ENCODE data around the gene ONECUT1. TPM values are rescaled to one million over a fixed set of nuclear protein-coding genes. Genes with fewer than 3 reads are reported as not detected.

The ONECUT1 gene
- total RNA-seq, 1 experiment from 2014 or later: 35.9 TPM

GRCh38 chr15:52745326-52746161 lies 44.6 kb downstream of the ONECUT1 start (continued):
- TF ChIP-seq AFF4 (CRISPR knock-in tag; IDR thresholded peaks at IDR 0.05; ENCODE audit: borderline replicate concordance): no peak
- TF ChIP-seq GTF2I (CRISPR knock-in tag; conservative IDR thresholded peaks at IDR 0.05): no peak
- no peak for TF ChIP-seq OVOL2 (CRISPR knock-in tag; IDR thresholded peaks at IDR 0.05; ENCODE audit: borderline replicate concordance)
- TF ChIP-seq SMAD3 (CRISPR knock-in tag; IDR thresholded peaks at IDR 0.05; ENCODE audit: borderline replicate concordance): no peak
- TF ChIP-seq ZMAT4 (CRISPR knock-in tag; IDR thresholded peaks at IDR 0.05): no peak
- TF ChIP-seq CREB1 (CRISPR knock-in tag; IDR thresholded peaks at IDR 0.05): no peak
- no peak for TF ChIP-seq MYBL2 (CRISPR knock-in tag; IDR thresholded peaks at IDR 0.05)
- TF ChIP-seq SMAD4 (CRISPR knock-in tag; IDR thresholded peaks at IDR 0.05): no peak
- no peak for TF ChIP-seq ZBTB21 (CRISPR knock-in tag; IDR thresholded peaks at IDR 0.05; ENCODE audit: borderline replicate concordance)
- TF ChIP-seq GABPB1 (CRISPR knock-in tag; IDR thresholded peaks at IDR 0.05): no peak
- no peak for TF ChIP-seq ZBTB43 (CRISPR knock-in tag; IDR thresholded peaks at IDR 0.05)
- TF ChIP-seq CBFB (CRISPR knock-in tag; IDR thresholded peaks at IDR 0.05; ENCODE audit: low read depth): peak; percentile 53; the same call in 1 of the 2 replicates
- no peak for TF ChIP-seq STAT6 (CRISPR knock-in tag; conservative IDR thresholded peaks at IDR 0.05; ENCODE audit: low read depth)
- TF ChIP-seq ZNF416 (CRISPR knock-in tag; IDR thresholded peaks at IDR 0.05): no peak
- TF ChIP-seq JUN (CRISPR knock-in tag; IDR thresholded peaks at IDR 0.05): no peak
- TF ChIP-seq ZNF425 (CRISPR knock-in tag; conservative IDR thresholded peaks at IDR 0.05): peak; percentile 74
- TF ChIP-seq ZNF121 (CRISPR knock-in tag; IDR thresholded peaks at IDR 0.05): no peak
- 0 out of 2 replicates have a peak, but pooled peaks have one; percentile 8 for TF ChIP-seq ZNF532 (CRISPR knock-in tag; IDR thresholded peaks at IDR 0.05; ENCODE audit: borderline replicate concordance)
- TF ChIP-seq TP53 (CRISPR knock-in tag; IDR thresholded peaks at IDR 0.05): no peak
- TF ChIP-seq ATF6 (CRISPR knock-in tag; IDR thresholded peaks at IDR 0.05): no peak
- TF ChIP-seq ZNF671 (CRISPR knock-in tag; IDR thresholded peaks at IDR 0.05): no peak
